H1 (cell line): ENCODE measurements around the gene RAB40C. TPM values are rescaled to one million over a fixed set of nuclear protein-coding genes. Genes with fewer than 3 reads are reported as not detected.
A peak's percentile ranks its signal among the peaks of the same experiment; 100 is the strongest.

ENCODE experiments used
- CTCF ChIA-PET: fragments of 300-600 bp; sonication (Branson Sonifier 250); formaldehyde crosslinking; loops from one replicate; lab custom pipeline; 2021; ENCODE audit not compliant: partially characterized antibody; lab: Charles Lee
- POLR2A ChIA-PET: fragments of 300-600 bp; sonication (Branson Sonifier 250); formaldehyde crosslinking; loops from one replicate; lab custom pipeline; 2021; ENCODE audit warnings: inconsistent platforms; ENCODE audit not compliant: partially characterized antibody; lab: Charles Lee
- DNase-seq, 2 experiments: peaks; one replicate each; pipeline versions ENCODE4 v3.0.0 to v3.0.0-alpha.2; 2010 to 2022; ENCODE audit warnings: low spot score in 2 of 2, low read depth in 1 of 2, mixed read lengths in 1 of 2
- FAIRE-seq: peaks from 2 replicates; lab custom pipeline; 2011; peaks lifted over from hg19 to GRCh38; lab: Jason Lieb, UNC
- H2AFZ ChIP-seq: 2 replicates; pipeline ENCODE4 v1.8.1; 2012; ENCODE audit warnings: low read length, inconsistent platforms
- H2AK5ac ChIP-seq: 2 replicates; pipeline ENCODE4 v1.6.1; 2013; ENCODE audit warnings: low read depth, low read length
- H2BK120ac ChIP-seq: replicated peaks from 2 replicates; pipeline ENCODE3; 2013; ENCODE audit warnings: low read depth, low read length, inconsistent platforms
- H2BK12ac ChIP-seq: 2 replicates; pipeline ENCODE4 v1.6.1; 2013; ENCODE audit warnings: low read depth, low read length
- H2BK15ac ChIP-seq: 2 replicates; pipeline ENCODE4 v1.6.1; 2013; ENCODE audit warnings: low read length
- H2BK20ac ChIP-seq: 2 replicates; pipeline ENCODE4 v1.6.1; 2013; ENCODE audit warnings: low read length
- H2BK5ac ChIP-seq: 2 replicates; pipeline ENCODE4 v1.6.1; 2013; ENCODE audit warnings: low read depth, low read length
- H3K14ac ChIP-seq: 2 replicates; pipeline ENCODE4 v1.6.1; 2013; ENCODE audit warnings: inconsistent platforms; ENCODE audit not compliant: insufficient read length
- H3K18ac ChIP-seq: 2 replicates; pipeline ENCODE4 v1.6.1; 2013; ENCODE audit warnings: low read length; ENCODE audit errors: extremely low read depth
- H3K23ac ChIP-seq: 2 replicates; pipeline ENCODE4 v1.6.1; 2013; ENCODE audit warnings: inconsistent platforms; ENCODE audit not compliant: insufficient read length
- H3K23me2 ChIP-seq: 2 replicates; pipeline ENCODE4 v1.6.1; 2013; ENCODE audit warnings: low read depth, low read length
- H3K27ac ChIP-seq: 2 replicates; pipeline ENCODE4 v1.6.1; 2011; ENCODE audit warnings: low read depth, low read length, inconsistent platforms
- H3K27me3 ChIP-seq, 4 experiments: replicated peaks in 1 of 4; 1 replicate in 1 of 4; 2 replicates in 3 of 4; pipeline versions ENCODE4 v1.6.1 to v1.8.1; 2011 to 2013; ENCODE audit warnings: low read length in 3 of 4, mild to moderate bottlenecking in 3 of 4, inconsistent platforms in 2 of 4, mixed read lengths in 2 of 4, moderate library complexity in 1 of 4; ENCODE audit not compliant: control insufficient read depth in 3 of 4, insufficient read depth in 3 of 4; ENCODE audit errors: extremely low read depth in 1 of 4
- H3K36me3 ChIP-seq, 4 experiments: 2 replicates each; pipeline versions ENCODE4 v1.6.1 to v1.8.1; 2011 to 2013; ENCODE audit warnings: mild to moderate bottlenecking in 4 of 4, low read length in 3 of 4, moderate library complexity in 2 of 4, control low read depth in 1 of 4, inconsistent platforms in 1 of 4; ENCODE audit not compliant: insufficient read depth in 4 of 4, control insufficient read depth in 2 of 4
- H3K4ac ChIP-seq: replicated peaks from 2 replicates; pipeline ENCODE3; 2013; ENCODE audit warnings: low read length, low read depth, mixed read lengths, inconsistent platforms; ENCODE audit not compliant: insufficient read length
- H3K4me1 ChIP-seq, 4 experiments: replicated peaks in 1 of 4; 1 replicate in 1 of 4; 2 replicates in 3 of 4; pipeline versions ENCODE4 v1.6.1 to v1.8.1; 2011 to 2013; ENCODE audit warnings: low read length in 3 of 4, inconsistent platforms in 2 of 4, mixed read lengths in 1 of 4; ENCODE audit not compliant: insufficient read depth in 4 of 4, control insufficient read depth in 3 of 4
- H3K4me2 ChIP-seq, 2 experiments: 2 replicates each; pipeline versions ENCODE4 v1.6.1 to v1.8.1; 2011 to 2013; ENCODE audit warnings: low read depth in 2 of 2, low read length in 2 of 2, control low read depth in 1 of 2, inconsistent platforms in 1 of 2, mild to moderate bottlenecking in 1 of 2; ENCODE audit not compliant: insufficient read depth in 1 of 2
- H3K4me3 ChIP-seq, 4 experiments: fragments of 200-600, 300-600 bp in 1 of 4; sonication (generic), shearing (Covaris generic), sonication (Bioruptor Twin) in 1 of 4; 2 replicates each; pipeline versions ENCODE4 v1.5.1 to v1.8.1; 2011 to 2016; ENCODE audit warnings: low read length in 4 of 4, low read depth in 3 of 4, control low read depth in 2 of 4, inconsistent platforms in 2 of 4, mild to moderate bottlenecking in 2 of 4, mixed read lengths in 1 of 4, moderate library complexity in 1 of 4; ENCODE audit not compliant: insufficient read depth in 2 of 4; ENCODE audit errors: extremely low read depth in 1 of 4
- H3K56ac ChIP-seq: replicated peaks from 2 replicates; pipeline ENCODE3; 2013; ENCODE audit warnings: low read depth, mild to moderate bottlenecking, mixed read lengths, low read length, inconsistent platforms; ENCODE audit not compliant: insufficient read length
- H3K79me1 ChIP-seq: 2 replicates; pipeline ENCODE4 v1.6.1; 2013; ENCODE audit warnings: low read depth, low read length, control low read depth
- H3K79me2 ChIP-seq, 2 experiments: 2 replicates each; pipeline versions ENCODE4 v1.6.1 to v1.8.1; 2012 to 2013; ENCODE audit warnings: low read length in 2 of 2, mild to moderate bottlenecking in 2 of 2, inconsistent platforms in 1 of 2; ENCODE audit not compliant: insufficient read depth in 2 of 2, control insufficient read depth in 1 of 2
- H3K9ac ChIP-seq, 4 experiments: replicated peaks in 1 of 4; 1 replicate in 1 of 4; 2 replicates in 3 of 4; pipeline versions ENCODE4 v1.6.1 to v1.8.1; 2011 to 2013; ENCODE audit warnings: low read depth in 3 of 4, low read length in 3 of 4, control low read depth in 2 of 4, mild to moderate bottlenecking in 2 of 4, moderate library complexity in 2 of 4, inconsistent platforms in 1 of 4; ENCODE audit errors: extremely low read depth in 1 of 4
- H3K9me3 ChIP-seq, 2 experiments: 2 replicates each; pipeline versions ENCODE4 v1.6.1 to v1.8.1; 2012 to 2013; ENCODE audit warnings: mild to moderate bottlenecking in 2 of 2, moderate library complexity in 2 of 2, control low read depth in 1 of 2, inconsistent platforms in 1 of 2, low read depth in 1 of 2, low read length in 1 of 2, mixed read lengths in 1 of 2; ENCODE audit not compliant: insufficient read depth in 2 of 2
- H4K20me1 ChIP-seq, 2 experiments: replicated peaks in 1 of 2; 2 replicates each; pipeline versions ENCODE3 to v1.8.1; 2011 to 2013; ENCODE audit warnings: inconsistent platforms in 2 of 2, low read length in 2 of 2, mild to moderate bottlenecking in 1 of 2; ENCODE audit not compliant: insufficient read depth in 2 of 2, control insufficient read depth in 1 of 2
- H4K5ac ChIP-seq: 2 replicates; pipeline ENCODE4 v1.6.1; 2013; ENCODE audit warnings: low read length, low read depth, mixed read lengths, inconsistent platforms; ENCODE audit not compliant: insufficient read length
- H4K8ac ChIP-seq: 2 replicates; pipeline ENCODE4 v1.8.0; 2013; ENCODE audit warnings: mild to moderate bottlenecking, moderate library complexity, low read length, inconsistent platforms; ENCODE audit not compliant: insufficient read depth; ENCODE audit errors: extremely low read depth
- H4K91ac ChIP-seq: replicated peaks from 2 replicates; pipeline ENCODE3; 2013; ENCODE audit warnings: low read length, mixed read lengths, inconsistent platforms; ENCODE audit not compliant: insufficient read length
- ASH2L ChIP-seq: fragments of 200-600, 300-600 bp; sonication (generic); IDR thresholded peaks from one replicate; pipeline ENCODE4 v1.7.1; 2017; ENCODE audit warnings: low read length
- NANOG ChIP-seq: IDR thresholded peaks from 2 replicates; pipeline ENCODE4 v1.6.1; 2011; ENCODE audit warnings: low read length, low read depth, mild to moderate bottlenecking, inconsistent platforms; ENCODE audit not compliant: insufficient read depth, poor library complexity, severe bottlenecking
- POLR2A ChIP-seq, 2 experiments: IDR thresholded peaks; 1 replicate in 1 of 2; 2 replicates in 1 of 2; pipeline ENCODE4 v1.6.1; 2011; ENCODE audit warnings: low read depth in 2 of 2, low read length in 2 of 2, mild to moderate bottlenecking in 2 of 2; ENCODE audit errors: control extremely low read depth in 1 of 2
- SIN3A ChIP-seq, 2 experiments: IDR thresholded peaks in 1 of 2; conservative IDR thresholded peaks in 1 of 2; 2 replicates each; pipeline ENCODE4 v1.6.1; 2011 to 2012; ENCODE audit warnings: low read length in 2 of 2, improper control_type of control experiment in 1 of 2, low read depth in 1 of 2, mild to moderate bottlenecking in 1 of 2
- SIX5 ChIP-seq: IDR thresholded peaks from 2 replicates; pipeline ENCODE4 v1.6.1; 2011; ENCODE audit warnings: mild to moderate bottlenecking, low read depth, low read length
- TAF7 ChIP-seq: optimal IDR thresholded peaks from 2 replicates; pipeline ENCODE3; 2011; ENCODE audit warnings: low read depth, mild to moderate bottlenecking, inconsistent platforms, low read length, moderate library complexity, borderline replicate concordance
- WGBS, 2 experiments: shearing (Covaris generic) in 1 of 2; methylation state at CpG; one replicate each; pipeline versions ENCODE4 v1.1.6 to v1.1.7; 2013 to 2015; ENCODE audit warnings: low lambda C conversion rate in 2 of 2, mixed read lengths in 2 of 2, inconsistent platforms in 1 of 2, low coverage in 1 of 2, missing lambda C conversion rate in 1 of 2; ENCODE audit not compliant: insufficient replicate concordance in 2 of 2, insufficient coverage in 1 of 2, insufficient read length in 1 of 2; ENCODE audit errors: extremely low coverage in 1 of 2, missing lambda C conversion rate in 1 of 2; 5-methylcytosine and 5-hydroxymethylcytosine counted together
- polyA plus RNA-seq, 7 experiments: library from polyadenylated mRNA; depleted of rRNA in 3 of 7; stranded (reverse) in 5 of 7; unstranded in 2 of 7; fragments of >200 nt in 5 of 7; fragments of 200-250 nt in 2 of 7; gene quantifications; 1 replicate in 5 of 7; 2 replicates in 1 of 7; 4 replicates in 1 of 7; pipeline versions ENCODE4 v1.2.1 to v1.2.3, GENCODE V29; 2011 to 2013; ENCODE audit warnings: missing spikeins in 2 of 7, mixed read lengths in 2 of 7
- total RNA-seq: library from RNA; stranded (reverse); fragmentation: NEBNext Ultra II Directional; extraction: Animal tissue kit (Norgen Biotek cat#: 25700); gene quantifications from 2 replicates; pipeline ENCODE4 v1.2.1, GENCODE V29; 2021

The RAB40C gene
- total and polyA plus RNA-seq, 2 of the 8 experiments (the other 6 are each of a cell fraction or from before 2014, with no cell fraction given) = 13.9 to 15.6 TPM

- Histone ChIP-seq H3K79me2 (no peaks in the 10 kb centered on the region), H3K4me2 (peak overlapping the region in 1 of 2 experiments; percentile 64; a peak in 1 of 4 replicates)
- CTCF ChIA-PET = interaction anchor here (1.0 to 1.4 kb wide), 2 partner anchors 22 to 70 kb away, joined by 3 to 4 read pairs; no protein-coding TSS in a partner anchor
Measured at GRCh38 chr16:560701-561412, 29.0 kb upstream of the RAB40C start.

More at GRCh38 chr16:560701-561412, 29.0 kb upstream of the RAB40C start:
- no peak overlapping the region for H2BK15ac ChIP-seq
- no peak overlapping the region for H2AK5ac ChIP-seq
- H2BK120ac ChIP-seq = no peak overlapping the region
- no peak overlapping the region for H4K91ac ChIP-seq
- no peak overlapping the region for H3K9ac ChIP-seq
- H3K4me1 ChIP-seq = peaks cover 0 to 14% (median 3%) of the 10 kb centered on the region in 4 experiments; a peak in 4 of 7 replicates
- no peaks in the 10 kb centered on the region; a peak in 1 of 8 replicates for H3K36me3 ChIP-seq
- peaks cover 0 to 3% of the 10 kb centered on the region in 2 experiments for H4K20me1 ChIP-seq
- H3K27ac ChIP-seq = no peak overlapping the region
- no peak overlapping the region for H3K14ac ChIP-seq
- H3K79me1 ChIP-seq = no peaks in the 10 kb centered on the region; the same call in 1 of the 2 replicates
- TF ChIP-seq ASH2L (no peak), SIX5 (no peak), NANOG (no peak), SIN3A (conservative IDR thresholded peaks at IDR 0.05 in 1 of 2, IDR thresholded peaks at IDR 0.05 in 1 of 2; ENCODE audit: low read depth in 1 of 2, low read length in 2 of 2) (no peak), TAF7 (no peak), POLR2A (IDR thresholded peaks at IDR 0.05; ENCODE audit: control extremely low read depth in 1 of 2, low read depth in 2 of 2, low read length in 2 of 2) (no peak)
- no peak for FAIRE-seq
- no peak overlapping the region for H4K5ac ChIP-seq
- 90% methylated on average over 18 of the region's 54 CpGs; no CpG with 5 or more reads in 1 of the 2 experiments for WGBS, 2 experiments
- no peak overlapping the region for H3K4ac ChIP-seq
- H2BK5ac ChIP-seq = no peak overlapping the region
- peak overlapping the region in 2 of 4 experiments; percentile 8 to 54; a peak in 3 of 8 replicates for H3K4me3 ChIP-seq
- no peak overlapping the region for H2BK12ac ChIP-seq
- no peak overlapping the region for H2AFZ ChIP-seq
- H3K27me3 ChIP-seq = peaks cover 22 to 40% (median 32%) of the 10 kb centered on the region in 4 experiments; a peak in 6 of 7 replicates
- DNase-seq = no peak
- no peak overlapping the region for H3K56ac ChIP-seq
- no peak overlapping the region; the same call in 1 of the 2 replicates for H4K8ac ChIP-seq
- no peak overlapping the region for H3K18ac ChIP-seq
- no peak overlapping the region for H3K23ac ChIP-seq
- H2BK20ac ChIP-seq = no peak overlapping the region
- POLR2A ChIA-PET = interaction anchor here (0.9 kb wide), 1 partner anchor 31 kb away, joined by 3 read pairs; no protein-coding TSS in a partner anchor
- H3K9me3 ChIP-seq = no peaks in the 10 kb centered on the region
- H3K23me2 ChIP-seq = peaks cover 9% of the 10 kb centered on the region
